Activated CD4-positive, CD25-positive, alpha-beta regulatory T cell treated with anti-CD3 and anti-CD28 coated beads, Interleukin-2, amount 50 U/mL, for 24 hours (primary cell): Measurements from ENCODE around the gene RIMBP2.

ENCODE experiments used
- ATAC-seq, 2 donors: fragments of 150-1000 bp; cut with Tn5 transposase; one replicate each; pipeline ENCODE4 v1.10.0; 2021; ENCODE audit warnings: mild to moderate bottlenecking in 1 of 2, moderate library complexity in 1 of 2

The RIMBP2 gene

GRCh38 chr12:130622803-130623202 lies 93.3 kb downstream of the RIMBP2 start:
- no peak for ATAC-seq

- ATAC-seq = no peak
Measured at GRCh38 chr12:130621696-130622298, 94.3 kb downstream of the RIMBP2 start.

GRCh38 chr12:130620756-130621155 lies 95.3 kb downstream of the RIMBP2 start:
- ATAC-seq = no peak

- ATAC-seq = no peak
Measured at GRCh38 chr12:130620281-130620680, 95.8 kb downstream of the RIMBP2 start.

GRCh38 chr12:130619385-130620001 lies 96.6 kb downstream of the RIMBP2 start:
- ATAC-seq = no peak

- no peak for ATAC-seq
Measured at GRCh38 chr12:130617219-130617618, 98.9 kb downstream of the RIMBP2 start.

- no peak for ATAC-seq
Measured at GRCh38 chr12:130615861-130616345, 100.2 kb downstream of the RIMBP2 start.

GRCh38 chr12:130614530-130614905 lies 101.6 kb downstream of the RIMBP2 start:
- no peak for ATAC-seq

- ATAC-seq = no peak
Measured at GRCh38 chr12:130613831-130614529, 102.1 kb downstream of the RIMBP2 start.

GRCh38 chr12:130613131-130613530 lies 103.0 kb downstream of the RIMBP2 start:
- no peak for ATAC-seq

- no peak for ATAC-seq
Measured at GRCh38 chr12:130611026-130611905, 104.8 kb downstream of the RIMBP2 start.

- ATAC-seq = no peak
Measured at GRCh38 chr12:130609966-130610365, 106.1 kb downstream of the RIMBP2 start.

GRCh38 chr12:130608831-130609230 lies 107.3 kb downstream of the RIMBP2 start:
- no peak for ATAC-seq

- ATAC-seq = no peak
Measured at GRCh38 chr12:130608132-130608531, 108.0 kb downstream of the RIMBP2 start.

- ATAC-seq = no peak
Measured at GRCh38 chr12:130606231-130606630, 109.9 kb downstream of the RIMBP2 start.

- ATAC-seq = no peak
Measured at GRCh38 chr12:130603396-130603965, 112.6 kb downstream of the RIMBP2 start.

GRCh38 chr12:130602251-130602650 lies 113.8 kb downstream of the RIMBP2 start:
- no peak for ATAC-seq

- no peak for ATAC-seq
Measured at GRCh38 chr12:130601327-130601726, 114.8 kb downstream of the RIMBP2 start.

- ATAC-seq = no peak
Measured at GRCh38 chr12:130596241-130596640, 119.9 kb downstream of the RIMBP2 start.

GRCh38 chr12:130595566-130595965 lies 120.5 kb downstream of the RIMBP2 start:
- no peak for ATAC-seq

- ATAC-seq = no peak
Measured at GRCh38 chr12:130593056-130593455, 123.0 kb downstream of the RIMBP2 start.

GRCh38 chr12:130592641-130593040 lies 123.5 kb downstream of the RIMBP2 start:
- ATAC-seq = no peak

- ATAC-seq = no peak
Measured at GRCh38 chr12:130591736-130592135, 124.4 kb downstream of the RIMBP2 start.
